A204.1 (cell line): ENCODE measurements around the gene KRTAP4-3.
"Not testable (repeated sequence)": the region's sequence is repeated elsewhere in the genome, so short reads cannot be mapped to it uniquely, and the experiment has no call there.

ENCODE experiments used
- FAIRE-seq: peaks from 2 replicates; lab custom pipeline; 2012; peaks lifted over from hg19 to GRCh38; lab: Jason Lieb, UNC

Gene KRTAP4-3

GRCh38 chr17:41168121-41168520, at the start of gene KRTAP4-3:
Gene KRTAP4-3 (minus strand): TSS chr17:41168221. CDS start chr17:41168172, 49 bp downstream.
- no peak for FAIRE-seq

GRCh38 chr17:41215681-41216080, 47.7 kb upstream of the KRTAP4-3 start:
- FAIRE-seq: no peak

DNA sequence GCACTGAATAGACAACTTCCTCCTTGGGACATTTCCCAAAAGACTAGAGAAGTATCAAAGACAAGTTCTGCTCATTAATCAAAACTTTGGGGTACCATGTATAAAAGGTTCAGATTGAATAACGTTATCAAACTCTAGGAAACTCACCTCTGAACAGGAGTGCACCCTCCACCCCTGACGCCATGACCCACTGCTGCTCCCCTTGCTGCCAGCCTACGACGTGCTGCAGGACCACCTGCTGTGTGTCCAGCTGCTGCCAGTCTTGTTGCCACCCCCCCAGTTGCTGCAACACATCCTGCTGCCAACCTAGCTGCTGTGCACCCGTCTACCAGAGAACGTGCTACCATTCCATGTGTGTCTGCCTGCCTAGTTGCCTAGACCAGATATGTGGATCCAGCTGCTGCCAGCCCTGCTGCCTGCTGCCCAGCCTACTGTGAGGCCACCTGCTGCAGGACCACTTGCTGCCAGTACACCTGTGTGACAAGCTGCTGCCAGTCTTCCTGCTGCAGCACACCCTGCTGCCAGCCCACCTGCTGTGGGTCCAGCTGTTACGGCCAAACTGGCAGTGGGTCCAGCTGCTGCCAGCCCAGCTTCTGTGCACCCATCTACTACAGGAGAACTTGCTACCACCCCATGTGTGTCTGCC, 44.6 kb upstream of the KRTAP4-3 start:
- no peak for FAIRE-seq

GRCh38 chr17:41211845-41212466, 43.9 kb upstream of the KRTAP4-3 start:
- no peak for FAIRE-seq

- FAIRE-seq: no peak
Observed at GRCh38 chr17:41199421-41200078, 31.5 kb upstream of the KRTAP4-3 start.

DNA sequence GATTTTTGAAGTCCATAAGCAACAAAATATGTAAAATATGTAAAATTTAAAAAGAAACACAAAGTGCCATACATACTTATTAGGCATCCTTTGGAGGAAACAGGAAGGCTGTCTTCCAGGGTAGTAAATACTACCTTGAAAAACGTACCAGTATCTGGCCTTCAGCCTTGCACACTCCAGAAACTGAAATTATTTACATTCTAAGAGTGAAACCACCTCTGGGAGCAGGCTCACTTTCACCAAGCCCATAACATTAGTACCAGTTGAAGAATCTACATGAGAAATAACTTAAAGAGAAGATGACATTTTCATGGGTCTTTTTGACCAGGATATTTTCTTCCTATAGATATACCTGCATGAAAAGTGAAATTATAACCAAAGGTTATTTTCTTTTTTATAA, 28.0 kb upstream of the KRTAP4-3 start:
- FAIRE-seq: no peak

- no peak for FAIRE-seq
Observed at GRCh38 chr17:41190328-41190727, 22.3 kb upstream of the KRTAP4-3 start.

GRCh38 chr17:41189837-41190318, 21.9 kb upstream of the KRTAP4-3 start, which contains the start of gene KRTAP9-1:
Gene KRTAP9-1 (plus strand): TSS chr17:41189887. CDS start chr17:41189887, 0 bp downstream.
- FAIRE-seq: not testable (repeated sequence)

DNA sequence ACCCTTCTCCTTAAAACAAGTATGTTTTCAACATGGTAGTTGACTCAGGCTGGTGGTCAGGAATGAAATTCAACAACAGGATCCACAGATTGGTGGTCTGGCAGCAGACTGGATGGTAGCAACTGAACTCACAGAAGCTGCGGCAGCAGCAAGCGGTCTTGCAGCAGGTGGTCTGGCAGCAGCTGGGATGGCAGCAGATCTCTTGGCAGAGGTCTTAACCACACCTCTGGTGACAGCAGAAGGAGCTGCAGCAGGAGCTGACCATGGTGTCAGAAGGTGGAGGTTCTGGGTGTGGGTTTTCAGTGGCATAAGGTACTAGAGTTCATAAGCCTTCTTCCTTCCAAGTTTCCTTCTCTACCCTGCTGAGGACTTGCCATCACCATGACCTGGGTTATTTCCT, 18.9 kb upstream of the KRTAP4-3 start:
- no peak for FAIRE-seq

DNA sequence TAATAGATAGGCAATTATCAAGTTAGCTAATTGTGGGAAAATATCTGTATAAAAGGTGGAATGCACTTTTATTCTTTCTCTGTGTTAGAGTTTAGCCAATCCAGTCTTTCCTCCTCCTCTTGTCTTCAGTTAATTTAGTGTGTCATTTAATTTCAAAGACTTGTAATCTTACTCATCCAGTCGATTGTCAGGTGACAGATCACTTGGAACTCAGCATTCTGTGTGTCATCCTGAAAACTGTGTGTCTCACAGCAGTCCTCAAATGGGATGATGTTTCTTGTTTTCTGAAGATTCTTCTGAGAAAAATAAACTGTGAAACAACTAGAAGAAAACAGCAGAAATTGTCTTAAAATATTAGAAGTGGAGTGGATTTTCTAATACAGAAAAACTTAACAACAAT, 17.0 kb upstream of the KRTAP4-3 start:
- no peak for FAIRE-seq

- no peak for FAIRE-seq
Observed at GRCh38 chr17:41184480-41184961, 16.5 kb upstream of the KRTAP4-3 start, which contains the start of gene KRTAP4-1. Gene KRTAP4-1 (minus strand): TSS chr17:41184911. CDS start chr17:41184854, 57 bp downstream.

GRCh38 chr17:41178843-41179616, 11.0 kb upstream of the KRTAP4-3 start:
- FAIRE-seq: no peak

DNA sequence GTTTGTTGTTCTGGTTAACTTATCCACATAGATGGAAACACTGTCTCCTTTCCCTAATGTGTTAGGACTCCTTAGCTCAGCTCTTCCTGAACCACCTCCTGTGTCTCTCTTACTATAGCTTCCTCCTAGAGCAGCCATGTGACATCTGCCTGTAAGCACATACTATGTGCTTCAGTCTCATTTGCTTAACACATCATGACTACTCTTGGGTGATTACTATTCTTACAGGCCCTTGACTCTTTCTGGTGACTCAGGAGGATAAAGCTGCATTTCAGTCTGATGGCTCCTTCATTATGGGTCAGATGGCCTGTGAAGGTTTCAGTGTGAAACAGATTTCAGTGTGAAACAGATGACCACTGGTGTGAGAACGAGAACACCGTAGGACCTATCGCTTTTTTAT, 10.3 kb upstream of the KRTAP4-3 start:
- FAIRE-seq: no peak

GRCh38 chr17:41177727-41178271, 9.8 kb upstream of the KRTAP4-3 start, which contains the start of gene KRTAP4-2:
Gene KRTAP4-2 (minus strand): TSS chr17:41178221. CDS start chr17:41178164, 57 bp downstream.
- FAIRE-seq: no peak

DNA sequence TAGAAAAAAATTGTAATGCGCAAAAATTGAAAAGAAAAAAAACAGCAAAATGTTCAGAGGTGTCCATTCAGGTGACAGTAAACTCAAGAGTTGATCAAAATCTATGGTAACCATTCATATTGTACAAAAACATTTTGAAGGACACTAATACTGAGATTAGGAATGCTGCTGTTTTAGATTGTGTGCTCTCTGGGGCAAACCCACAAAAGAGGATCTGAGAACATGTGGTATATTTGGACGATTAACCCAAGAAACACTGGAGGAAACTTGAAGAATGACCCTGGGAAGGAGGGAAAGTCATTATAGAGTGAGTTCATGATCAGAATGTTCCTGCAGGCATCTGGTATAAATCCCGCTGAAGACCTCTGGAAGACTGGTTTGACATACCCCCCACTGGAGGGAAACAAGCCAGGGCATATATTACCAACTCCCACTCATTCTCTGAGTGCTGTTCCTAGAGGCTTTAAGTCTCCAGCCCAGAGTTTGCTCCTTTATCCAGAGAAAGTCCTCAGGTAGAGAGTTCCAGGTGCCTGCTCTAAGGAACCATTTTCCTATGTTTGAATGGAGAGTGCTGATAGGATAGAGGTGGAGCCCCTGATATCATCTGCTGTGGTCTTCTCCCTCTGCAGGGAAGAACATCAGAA, 8.8 kb upstream of the KRTAP4-3 start:
- FAIRE-seq: no peak

DNA sequence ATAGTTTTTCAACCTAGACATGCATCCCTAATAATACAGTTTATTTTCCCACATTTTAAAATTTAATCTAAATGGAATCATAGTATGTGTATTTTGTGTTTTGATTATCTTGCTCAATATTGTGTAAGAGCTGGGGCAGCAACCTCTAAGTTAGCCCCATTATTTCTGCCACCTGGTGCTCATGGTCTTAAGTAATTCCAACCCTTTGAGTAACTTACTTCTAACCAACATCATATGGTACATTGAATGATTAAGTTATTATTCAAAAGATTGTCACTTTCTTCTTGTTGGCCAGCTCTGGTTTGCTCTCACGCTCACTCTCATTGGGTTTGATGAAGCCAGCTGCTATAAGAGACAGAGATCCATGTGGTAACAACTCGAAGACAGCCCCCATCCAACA, 3.9 kb upstream of the KRTAP4-3 start:
- no peak for FAIRE-seq

GRCh38 chr17:41167561-41167960, 460 bp downstream of the KRTAP4-3 start:
- FAIRE-seq: no peak

DNA sequence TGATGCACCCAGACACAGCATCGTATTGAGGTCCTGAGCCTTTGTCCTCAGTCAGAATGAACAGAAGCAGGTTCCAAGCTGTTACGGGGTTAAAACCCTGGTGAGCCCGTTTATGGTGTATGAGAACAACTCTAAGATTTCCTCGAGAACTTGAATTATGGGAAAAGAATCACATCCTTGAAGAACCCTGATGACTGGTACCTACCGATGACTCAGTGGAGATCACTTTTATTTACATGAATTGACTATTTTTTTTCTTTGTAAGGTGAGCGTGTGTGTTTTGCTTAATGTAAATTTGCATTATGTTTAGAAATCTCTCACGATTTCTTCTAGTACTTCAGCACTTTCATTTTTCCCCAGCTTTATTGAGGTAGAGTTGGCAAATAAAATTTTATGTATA, 4.2 kb downstream of the KRTAP4-3 start:
- no peak for FAIRE-seq

DNA sequence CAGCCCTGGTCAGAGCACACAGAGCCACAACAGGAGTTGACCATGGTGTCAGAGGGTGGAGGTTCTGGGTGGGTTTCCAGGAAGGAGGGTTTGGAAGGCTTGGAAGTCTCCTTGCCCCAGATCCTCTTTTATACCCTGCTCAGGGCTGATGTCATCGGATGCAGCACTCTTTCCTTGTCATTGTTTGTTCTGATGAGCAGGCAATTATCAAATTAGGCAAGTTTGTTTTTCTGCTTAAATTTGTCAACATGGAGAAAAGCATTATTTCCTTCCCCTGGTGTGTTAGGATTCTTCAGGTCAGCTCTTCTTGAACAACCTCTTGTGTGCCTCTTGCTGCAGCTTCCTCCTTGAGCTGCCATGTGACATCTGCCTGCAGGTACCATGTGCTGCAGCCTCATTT, 7.4 kb downstream of the KRTAP4-3 start, which contains the start of gene KRTAP4-4:
TSS of gene KRTAP4-4 (minus strand) at position 101 of the 400 bp plus-strand sequence. CDS start at position 44, 57 bp downstream.
- no peak for FAIRE-seq

DNA sequence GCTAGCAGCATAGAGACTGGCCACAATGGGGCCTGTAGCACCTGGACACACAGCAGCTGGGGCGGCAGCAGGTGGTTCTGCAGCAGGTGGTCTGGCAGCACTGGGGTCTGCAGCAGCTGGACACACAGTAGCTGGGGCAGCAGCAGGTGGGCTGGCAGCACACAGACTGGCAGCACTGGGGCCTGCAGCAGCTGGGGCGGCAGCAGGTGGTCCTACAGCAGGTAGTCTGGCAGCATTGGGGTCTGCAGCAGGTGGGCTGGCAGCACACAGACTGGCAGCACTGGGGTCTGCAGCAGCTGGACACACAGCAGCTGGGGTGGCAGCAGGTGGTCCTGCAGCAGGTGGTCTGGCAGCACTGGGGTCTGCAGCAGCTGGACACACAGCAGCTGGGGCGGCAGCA, 7.8 kb downstream of the KRTAP4-3 start:
- not testable (repeated sequence) for FAIRE-seq

- no peak for FAIRE-seq
Observed at GRCh38 chr17:41153856-41154255, 14.2 kb downstream of the KRTAP4-3 start.
